Ovary (tissue), 3 donors: ENCODE measurements around the gene SMAD1.

Source experiments
- CTCF ChIP-seq, 3 donors: fragments of 450-650 bp in 2 of 3; fragments of 200-600 bp in 1 of 3; IDR thresholded peaks; one replicate each; pipeline versions ENCODE4 v1.5.1 to v1.8.0; 2016 to 2022; ENCODE audit warnings: antibody characterized with exemption in 3 of 3, mild to moderate bottlenecking in 1 of 3
- EP300 ChIP-seq: sonication (generic); formaldehyde crosslinking; IDR thresholded peaks from one replicate; pipeline ENCODE4 v1.6.1; 2017; ENCODE audit warnings: antibody characterized with exemption
- POLR2A ChIP-seq: fragments of 450-650 bp; IDR thresholded peaks from one replicate; pipeline ENCODE4 v1.6.1; 2017; ENCODE audit warnings: antibody characterized with exemption, mild to moderate bottlenecking, moderate library complexity
- donor health status: DM: no; HTN: no; CAD: no.

DNA sequence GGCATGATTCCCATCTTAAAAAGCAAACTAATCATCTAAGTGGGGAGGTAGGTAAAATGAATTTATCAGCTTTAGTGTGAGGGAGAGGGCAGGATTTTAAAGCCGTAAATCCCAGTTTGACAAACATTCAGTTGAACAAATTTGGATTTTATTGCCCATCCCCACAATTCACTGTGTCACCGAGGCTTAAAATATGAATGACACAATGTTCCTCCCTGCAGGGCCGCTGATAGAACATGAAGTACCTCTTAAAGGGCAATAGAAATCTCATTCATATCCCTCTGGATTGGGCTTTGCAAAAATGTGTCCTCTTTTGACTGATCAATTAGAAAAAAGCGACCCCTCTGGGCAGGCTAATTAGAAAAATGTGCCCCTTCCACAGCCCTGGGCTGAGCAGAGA lies 45.5 kb upstream of the SMAD1 start:
- TF ChIP-seq CTCF (IDR thresholded peaks at IDR 0.05) (no peak), POLR2A (no peak), EP300 (no peak)
